GM19452 (cell line): ENCODE measurements around the gene CLK3.
"Not testable (repeated sequence)": the region's sequence is repeated elsewhere in the genome, so short reads cannot be mapped to it uniquely, and the experiment has no call there.

ENCODE experiments used
- ATAC-seq: cut with Tn5 transposase; IDR thresholded peaks from one replicate; pipeline ENCODE4 v1.9.1; 2021; ENCODE audit not compliant: unreplicated experiment

Gene CLK3

GRCh38 chr15:74615508-74616365 lies at the start of gene CLK3:
Gene CLK3 (plus strand): TSS chr15:74615836. CDS start chr15:74619197, 3,361 bp downstream.
- ATAC-seq: peak; percentile 72

GRCh38 chr15:74568594-74568993 lies 47.0 kb upstream of the CLK3 start:
- no peak for ATAC-seq

- ATAC-seq: no peak
These were observed 45.9 kb upstream of the CLK3 start for GRCh38 chr15:74569731-74570070.

- no peak for ATAC-seq
These were observed 44.4 kb upstream of the CLK3 start for GRCh38 chr15:74571191-74571590.

- ATAC-seq: no peak
These were observed 41.6 kb upstream of the CLK3 start for GRCh38 chr15:74573987-74574386.

GRCh38 chr15:74578496-74578994 lies 37.1 kb upstream of the CLK3 start:
- no peak for ATAC-seq

GRCh38 chr15:74579001-74579400 lies 36.6 kb upstream of the CLK3 start:
- no peak for ATAC-seq

- no peak for ATAC-seq
These were observed 34.9 kb upstream of the CLK3 start for GRCh38 chr15:74580538-74581350.

- no peak for ATAC-seq
These were observed 31.4 kb upstream of the CLK3 start for GRCh38 chr15:74584204-74584603.

- no peak for ATAC-seq
These were observed 30.9 kb upstream of the CLK3 start for GRCh38 chr15:74584779-74585178.

GRCh38 chr15:74585191-74585590 lies 30.4 kb upstream of the CLK3 start:
- no peak for ATAC-seq

- no peak for ATAC-seq
These were observed 29.8 kb upstream of the CLK3 start for GRCh38 chr15:74585857-74586256.

GRCh38 chr15:74589826-74590225 lies 25.8 kb upstream of the CLK3 start:
- ATAC-seq: no peak

- ATAC-seq: no peak
These were observed 23.4 kb upstream of the CLK3 start for GRCh38 chr15:74592222-74592621.

GRCh38 chr15:74593122-74593521 lies 22.5 kb upstream of the CLK3 start:
- no peak for ATAC-seq

GRCh38 chr15:74594455-74594854 lies 21.2 kb upstream of the CLK3 start:
- no peak for ATAC-seq

GRCh38 chr15:74595271-74595670 lies 20.4 kb upstream of the CLK3 start:
- no peak for ATAC-seq

GRCh38 chr15:74596736-74597135 lies 18.9 kb upstream of the CLK3 start:
- not testable (repeated sequence) for ATAC-seq

- ATAC-seq: not testable (repeated sequence)
These were observed 18.4 kb upstream of the CLK3 start for GRCh38 chr15:74597146-74597705.

- ATAC-seq: peak; percentile 90
These were observed 17.4 kb upstream of the CLK3 start for GRCh38 chr15:74598126-74598842.

- ATAC-seq: no peak
These were observed 16.5 kb upstream of the CLK3 start for GRCh38 chr15:74599156-74599555.
